GM12878 (cell line): ENCODE data around the gene PKP4. TPM values are rescaled to one million over a fixed set of nuclear protein-coding genes. Genes with fewer than 3 reads are reported as not detected.

ENCODE experiments used
- ATAC-seq: fragments of 200-7000 bp; cut with Tn5 transposase; 3 replicates; pipeline ENCODE4 v1.9.1; 2020; ENCODE audit warnings: mild to moderate bottlenecking, moderate library complexity
- BruUV-seq: library from RNA; stranded (reverse); fragments of 400-500 nt; replicated peaks from 2 replicates; lab custom pipeline; 2021; lab: Mats Ljungman, UMichigan
- CTCF ChIA-PET: fragments of 300-600 bp; sonication (Branson Sonifier 250); formaldehyde crosslinking; extraction: SDS; loops from one replicate; lab custom pipeline; 2021; ENCODE audit warnings: inconsistent platforms; lab: Yijun Ruan, JAX
- POLR2A ChIA-PET: fragments of 350-600 bp; formaldehyde crosslinking; extraction: SDS; loops from one replicate; lab custom pipeline; 2021; ENCODE audit warnings: inconsistent platforms; lab: Charles Lee
- RAD21 ChIA-PET: fragments of 300-600 bp; sonication (Branson Sonifier 250); formaldehyde crosslinking; loops from one replicate; lab custom pipeline; 2023; ENCODE audit warnings: antibody characterized with exemption; ENCODE audit not compliant: unreplicated experiment; lab: Charles Lee
- SMC1A ChIA-PET: fragments of 300-600 bp; sonication (Branson Sonifier 250); formaldehyde crosslinking; loops from one replicate; lab custom pipeline; 2023; ENCODE audit not compliant: unreplicated experiment, uncharacterized antibody; lab: Charles Lee
- DNase-seq: peaks from one replicate; pipeline ENCODE4 v3.0.0-alpha.2; 2011; ENCODE audit warnings: low read depth, low spot score
- FAIRE-seq: peaks from 3 replicates; lab custom pipeline; 2011; peaks lifted over from hg19 to GRCh38; lab: Jason Lieb, UNC
- H2AFZ ChIP-seq: 2 replicates; pipeline ENCODE4 v1.6.0; 2011; ENCODE audit warnings: low read depth, low read length, control low read depth; ENCODE audit not compliant: control insufficient read depth
- H3K27ac ChIP-seq: 2 replicates; pipeline ENCODE4 v1.5.1; 2011; ENCODE audit warnings: control low read depth; ENCODE audit not compliant: control insufficient read depth, insufficient read depth
- H3K27me3 ChIP-seq, 2 experiments: replicated peaks in 1 of 2; 2 replicates each; pipeline versions ENCODE4 v1.6.0 to v1.6.1; 2011; ENCODE audit warnings: low read length in 1 of 2; ENCODE audit not compliant: control insufficient read depth in 2 of 2, insufficient read depth in 2 of 2
- H3K36me3 ChIP-seq, 2 experiments: 2 replicates each; pipeline ENCODE4 v1.5.1; 2011; ENCODE audit warnings: low read length in 1 of 2; ENCODE audit not compliant: control insufficient read depth in 2 of 2, insufficient read depth in 2 of 2
- H3K4me1 ChIP-seq: 2 replicates; pipeline ENCODE4 v1.6.1; 2011; ENCODE audit warnings: mild to moderate bottlenecking, low read length, moderate library complexity, mixed read lengths; ENCODE audit not compliant: control insufficient read depth, insufficient read depth
- H3K4me2 ChIP-seq: 2 replicates; pipeline ENCODE4 v1.6.0; 2011; ENCODE audit warnings: control low read depth; ENCODE audit not compliant: control insufficient read depth, insufficient read depth
- H3K4me3 ChIP-seq: fragments of 200-600 bp; sonication (generic); 2 replicates; pipeline ENCODE4 v1.5.1; 2016
- H3K79me2 ChIP-seq: 2 replicates; pipeline ENCODE4 v1.6.0; 2011; ENCODE audit warnings: low read length; ENCODE audit not compliant: control insufficient read depth, insufficient read depth
- H3K9ac ChIP-seq: 2 replicates; pipeline ENCODE4 v1.8.0; 2011; ENCODE audit warnings: low read length, control low read depth, mixed read lengths; ENCODE audit not compliant: control insufficient read depth, insufficient read depth
- H3K9me3 ChIP-seq: replicated peaks from 3 replicates; pipeline ENCODE4 v1.5.1; 2011; ENCODE audit warnings: mild to moderate bottlenecking, low read length; ENCODE audit not compliant: control insufficient read depth, insufficient read depth
- H4K20me1 ChIP-seq: 2 replicates; pipeline ENCODE4 v1.6.0; 2011; ENCODE audit not compliant: control insufficient read depth, insufficient read depth
- BACH1 ChIP-seq: fragments of 450-650 bp; IDR thresholded peaks from 2 replicates; pipeline ENCODE4 v1.6.1; 2017; ENCODE audit warnings: mild to moderate bottlenecking, borderline replicate concordance
- DPF2 ChIP-seq: fragments of 450-650 bp; IDR thresholded peaks from 2 replicates; pipeline ENCODE4 v1.6.1; 2017; ENCODE audit warnings: mild to moderate bottlenecking
- EED ChIP-seq: sonication (generic); IDR thresholded peaks from 2 replicates; pipeline ENCODE4 v1.6.1; 2016; ENCODE audit warnings: antibody characterized with exemption, low read depth
- FOS ChIP-seq: IDR thresholded peaks from 3 replicates; pipeline ENCODE4 v1.6.1; 2011; ENCODE audit warnings: borderline replicate concordance; ENCODE audit not compliant: insufficient read length; ENCODE audit errors: extremely low read depth
- FOXM1 ChIP-seq: IDR thresholded peaks from 2 replicates; pipeline ENCODE4 v1.6.1; 2012; ENCODE audit warnings: low read depth, mild to moderate bottlenecking, inconsistent platforms, low read length, moderate library complexity
- HCFC1 ChIP-seq: fragments of 150-350 bp; IDR thresholded peaks from 2 replicates; pipeline ENCODE4 v1.6.1; 2014; ENCODE audit warnings: low read length
- HSF1 ChIP-seq: fragments of 150-350 bp; IDR thresholded peaks from 2 replicates; pipeline ENCODE4 v1.6.1; 2014; ENCODE audit warnings: mild to moderate bottlenecking, low read depth, low read length
- IRF5 ChIP-seq: fragments of 450-650 bp; IDR thresholded peaks from 2 replicates; pipeline ENCODE4 v1.6.1; 2017; ENCODE audit warnings: borderline replicate concordance
- JUNB ChIP-seq: IDR thresholded peaks from 2 replicates; pipeline ENCODE4 v1.6.1; 2016; ENCODE audit warnings: antibody characterized with exemption, mild to moderate bottlenecking
- LARP7 ChIP-seq: fragments of 450-650 bp; IDR thresholded peaks from 2 replicates; pipeline ENCODE4 v1.6.1; 2017; ENCODE audit warnings: mild to moderate bottlenecking
- MTA3 ChIP-seq: IDR thresholded peaks from 2 replicates; pipeline ENCODE4 v1.6.1; 2012; ENCODE audit warnings: low read length, inconsistent platforms, borderline replicate concordance
- POLR2AphosphoS5 ChIP-seq: IDR thresholded peaks from 2 replicates; pipeline ENCODE4 v1.6.1; 2011; ENCODE audit warnings: mild to moderate bottlenecking, low read length, inconsistent platforms
- RAD51 ChIP-seq: fragments of 450-650 bp; IDR thresholded peaks from 2 replicates; pipeline ENCODE4 v1.6.1; 2016; ENCODE audit warnings: moderate library complexity, mild to moderate bottlenecking, inconsistent platforms
- SREBF1 ChIP-seq: IDR thresholded peaks from 2 replicates; pipeline ENCODE4 v1.6.1; 2012; ENCODE audit warnings: mild to moderate bottlenecking, low read length
- SREBF2 ChIP-seq: IDR thresholded peaks from 2 replicates; pipeline ENCODE4 v1.6.1; 2012; ENCODE audit warnings: mild to moderate bottlenecking, low read length
- STAT3 ChIP-seq: IDR thresholded peaks from 2 replicates; pipeline ENCODE4 v1.6.1; 2011; ENCODE audit warnings: low read depth, low read length, improper control_type of control experiment
- TAF1 ChIP-seq: IDR thresholded peaks from 2 replicates; pipeline ENCODE4 v1.6.1; 2011; ENCODE audit warnings: mild to moderate bottlenecking, low read depth, low read length, borderline replicate concordance
- TCF12 ChIP-seq: IDR thresholded peaks from 2 replicates; pipeline ENCODE4 v1.6.1; 2011; ENCODE audit warnings: low read depth, mild to moderate bottlenecking, low read length
- TCF7 ChIP-seq: IDR thresholded peaks from 2 replicates; pipeline ENCODE4 v1.6.1; 2014; ENCODE audit warnings: antibody characterized with exemption, borderline replicate concordance
- WGBS: methylation state at CpG from one replicate; pipeline ENCODE4 v1.1.6; 2016; ENCODE audit warnings: low lambda C conversion rate; ENCODE audit not compliant: insufficient replicate concordance, insufficient coverage; ENCODE audit errors: missing lambda C conversion rate; 5-methylcytosine and 5-hydroxymethylcytosine counted together
- in situ Hi-C: fragments of 300-500 bp; cut with MboI; formaldehyde crosslinking; loops from 9 replicates; pipeline ENCODE4 v1.14.3; 2018; ENCODE audit warnings: mixed read lengths
- intact Hi-C: fragments of 100-400 bp; cut with micrococcal nuclease; formaldehyde crosslinking; loops from one replicate; pipeline ENCODE4 v1.14.2; 2022; ENCODE audit not compliant: unreplicated experiment
- polyA plus RNA-seq, 11 experiments: library from polyadenylated mRNA; depleted of rRNA in 4 of 11; unstranded in 6 of 11; stranded (reverse) in 5 of 11; fragments of >200 nt; fragmentation: Nextera tagmentation in 4 of 11; fragmentation: Illumina TruSeq in 1 of 11; extraction: Ambion mirVana in 4 of 11; extraction: Trizol in 1 of 11; gene quantifications; 1 replicate in 1 of 11; 2 replicates in 10 of 11; pipeline versions ENCODE4 v1.2.1 to v1.2.3, GENCODE V29; 2011 to 2016; ENCODE audit warnings: inconsistent platforms in 2 of 11, missing spikeins in 2 of 11, low read depth in 1 of 11
- total RNA-seq, 4 experiments: library from RNA; depleted of rRNA in 3 of 4; stranded (reverse); fragments of >200 nt in 3 of 4; fragmentation: Illumina TruSeq in 1 of 4; extraction: Trizol in 1 of 4; gene quantifications; 2 replicates each; pipeline versions ENCODE4 v1.2.1 to v1.2.3, GENCODE V29; 2013 to 2021

Gene PKP4
- total and polyA plus RNA-seq, 10 of the 15 experiments (the other 5 are each of a cell fraction or from before 2014, with no cell fraction given): 4.8 to 35.8 (median 17.7) TPM

- Histone ChIP-seq H4K20me1 (no peaks in the 10 kb centered on the region), H3K27ac (no peak overlapping the region), H3K27me3 (peaks cover 0 to 2% of the 10 kb centered on the region in 2 experiments; a peak in 1 of 4 replicates), H3K4me1 (no peaks in the 10 kb centered on the region)
- ChIA-PET SMC1A (no interaction called here), POLR2A (no interaction called here)
- 8% methylated on average over 9 of the region's 9 CpGs for WGBS
- TF ChIP-seq BACH1: no peak
- TF ChIP-seq DPF2: no peak
- TF ChIP-seq SREBF1: no peak
- TF ChIP-seq FOS: no peak
- TF ChIP-seq HCFC1: no peak
- TF ChIP-seq TAF1: no peak
- TF ChIP-seq EED: no peak
- no peak for TF ChIP-seq RAD51
- no peak for TF ChIP-seq POLR2AphosphoS5
- TF ChIP-seq STAT3: no peak
- TF ChIP-seq TCF12: no peak
- no peak for TF ChIP-seq FOXM1
- no peak for TF ChIP-seq JUNB
- TF ChIP-seq IRF5: no peak
- TF ChIP-seq HSF1: no peak
- no peak for TF ChIP-seq MTA3
- no peak for TF ChIP-seq SREBF2
- TF ChIP-seq TCF7: no peak
- TF ChIP-seq LARP7: no peak
- TF ChIP-seq, all 136 proteins: peak for 0
- no peak overlapping the region for H3K9ac ChIP-seq
- intact Hi-C loops: no loop called here
- H3K36me3 ChIP-seq: no peaks in the 10 kb centered on the region
- H3K79me2 ChIP-seq: no peaks in the 10 kb centered on the region
- ChIA-PET CTCF (no interaction called here), RAD21 (no interaction called here)
- in situ Hi-C loops: no loop called here
- FAIRE-seq: no peak
- H3K4me2 ChIP-seq: no peak overlapping the region
- H3K9me3 ChIP-seq: no peaks in the 10 kb centered on the region
- no peak; the same call in 1 of the 3 replicates for ATAC-seq
- BruUV-seq: no TSS peak
- no peak for DNase-seq
- no peak overlapping the region for H3K4me3 ChIP-seq
- H2AFZ ChIP-seq: no peak overlapping the region
These were observed 273.9 kb downstream of the PKP4 start for GRCh38 chr2:158730621-158731140.
